GM18520 (cell line): ENCODE measurements around the gene PRDM11.

Source experiments
- ATAC-seq: cut with Tn5 transposase; IDR thresholded peaks from one replicate; pipeline ENCODE4 v1.9.1; 2021; ENCODE audit not compliant: unreplicated experiment

PRDM11 gene

DNA sequence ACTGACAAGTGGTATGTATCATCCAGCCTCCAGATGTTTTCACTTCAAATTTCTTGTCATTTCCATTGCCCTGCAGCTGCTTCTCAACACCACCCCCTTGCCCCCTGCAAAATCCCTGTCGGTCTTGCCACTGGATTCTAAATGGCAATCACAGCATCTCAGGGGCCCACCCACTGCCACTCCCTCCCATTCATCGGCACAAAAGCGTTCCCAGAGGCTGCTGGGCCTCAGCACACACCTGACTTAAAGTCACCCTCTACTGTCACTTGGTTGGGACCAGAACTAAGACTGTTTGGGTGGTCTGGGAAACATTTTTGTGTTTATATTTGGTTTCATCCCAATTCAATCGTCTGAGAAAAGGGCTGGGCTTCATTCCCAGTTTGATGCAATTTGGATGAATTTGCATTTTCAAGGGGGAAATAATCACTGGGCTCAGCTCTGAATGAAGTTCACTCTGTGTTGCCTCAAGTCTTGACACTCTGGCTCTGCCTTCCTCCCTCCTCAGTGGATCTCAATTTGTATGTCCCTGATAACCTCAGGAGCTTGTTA lies 112.6 kb downstream of the PRDM11 start:
- ATAC-seq, result no peak

DNA sequence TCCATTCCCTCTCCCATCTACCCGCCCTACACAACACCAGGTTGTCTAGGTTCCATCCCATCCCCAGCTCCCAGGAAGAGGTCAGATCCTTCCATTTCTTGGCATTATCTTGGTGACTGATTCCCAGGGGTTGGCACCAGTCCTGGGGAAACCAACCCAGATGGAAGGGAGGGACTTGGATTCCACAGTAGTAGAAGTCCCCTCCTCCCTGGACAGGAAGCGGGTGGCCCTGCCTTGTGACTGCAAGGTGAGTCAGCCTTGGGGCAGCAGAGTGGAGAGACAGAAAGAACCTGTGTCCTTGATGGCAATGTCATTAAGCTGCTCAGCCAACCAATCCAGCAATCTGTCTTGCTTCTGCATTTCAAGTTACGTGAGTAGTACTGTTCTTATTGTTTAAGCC lies 113.2 kb downstream of the PRDM11 start:
- ATAC-seq, result no peak

DNA sequence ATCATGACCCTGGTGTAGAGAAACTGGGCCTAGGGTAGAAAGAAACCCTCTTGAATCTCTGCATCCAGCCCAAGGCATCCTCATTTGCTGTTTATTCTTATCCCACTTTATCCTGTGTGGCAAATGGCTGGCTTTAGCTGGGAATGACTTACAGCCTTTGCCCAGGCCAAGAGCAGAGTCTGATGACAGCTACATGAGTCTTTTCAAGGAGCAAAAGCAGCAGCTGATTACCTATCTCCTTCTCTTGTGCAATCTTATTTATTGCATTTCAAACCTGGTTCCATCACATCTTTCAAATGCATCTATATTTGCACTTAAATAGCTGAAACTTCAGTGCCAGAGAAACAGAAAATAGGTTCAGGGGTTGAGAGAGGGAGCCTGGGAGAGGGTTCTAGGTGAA lies 113.6 kb downstream of the PRDM11 start:
- ATAC-seq, result no peak

DNA sequence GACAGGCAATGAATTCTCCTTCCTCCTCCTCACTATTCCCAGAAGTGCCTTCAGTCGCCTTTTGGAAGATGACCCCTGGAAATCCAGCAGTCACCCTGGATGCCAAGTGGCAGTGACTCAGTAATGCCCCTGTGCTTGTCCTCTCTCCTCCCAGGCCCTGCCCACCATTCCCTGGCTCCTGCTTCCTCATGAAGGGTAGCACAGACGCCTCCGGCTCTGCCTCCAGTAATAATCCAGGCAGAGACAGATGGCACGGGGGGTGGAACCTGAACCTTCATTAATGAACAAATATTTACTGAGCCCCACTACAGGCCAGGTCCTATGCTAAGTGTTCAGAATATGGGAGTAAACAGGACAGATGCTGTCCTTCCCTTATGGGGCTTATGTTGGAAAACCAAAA lies 116.5 kb downstream of the PRDM11 start:
- ATAC-seq, result no peak

DNA sequence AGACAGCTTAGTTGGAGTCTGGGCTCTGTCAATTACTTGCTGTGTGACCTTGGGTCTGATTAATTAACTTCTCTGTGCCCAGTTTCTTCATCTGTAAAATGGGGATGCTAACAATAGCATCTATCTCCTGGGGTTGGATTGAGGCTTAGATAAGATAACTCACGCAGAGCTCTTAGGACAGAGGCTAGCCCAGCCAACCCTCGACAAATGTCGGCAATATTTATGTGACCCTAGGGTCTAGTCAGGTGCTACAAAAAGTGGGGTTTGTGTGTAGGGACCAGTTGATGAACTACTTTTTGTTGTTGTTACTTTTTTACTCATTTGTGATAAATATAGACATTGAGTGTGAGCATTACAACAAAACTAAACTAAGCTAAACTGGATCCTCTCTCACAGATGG lies 117.3 kb downstream of the PRDM11 start:
- no peak for ATAC-seq

DNA sequence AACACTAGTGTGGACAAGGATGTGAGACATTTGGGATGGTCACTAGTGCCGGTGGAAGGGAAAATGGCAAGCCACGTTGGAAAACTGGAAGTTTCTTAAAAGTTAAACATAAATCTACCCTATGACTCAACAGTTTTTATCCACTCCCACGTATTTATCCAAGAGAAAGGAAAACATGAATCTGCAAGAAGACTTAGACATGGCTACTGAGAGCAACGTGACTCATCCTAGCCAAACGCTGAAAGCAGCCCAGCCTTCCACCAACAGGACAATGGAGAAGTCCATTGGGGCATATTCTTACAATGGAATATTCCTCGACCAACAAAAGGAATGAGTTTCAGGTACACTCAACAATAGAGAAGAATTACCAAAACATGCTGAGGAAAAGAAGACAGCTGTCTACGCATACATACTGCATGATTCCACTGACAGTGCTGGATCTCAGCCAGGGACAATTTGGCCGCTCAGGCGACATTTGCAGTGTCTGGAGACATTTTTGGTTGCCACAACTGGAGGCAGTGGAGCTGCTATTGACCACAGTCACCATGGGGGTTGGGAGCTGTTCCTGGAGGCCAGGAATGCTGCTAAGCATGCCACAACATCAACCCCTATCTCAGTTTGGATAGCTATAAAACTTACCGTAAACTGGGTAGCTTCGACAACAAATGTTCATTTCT lies 118.5 kb downstream of the PRDM11 start:
- no peak for ATAC-seq

DNA sequence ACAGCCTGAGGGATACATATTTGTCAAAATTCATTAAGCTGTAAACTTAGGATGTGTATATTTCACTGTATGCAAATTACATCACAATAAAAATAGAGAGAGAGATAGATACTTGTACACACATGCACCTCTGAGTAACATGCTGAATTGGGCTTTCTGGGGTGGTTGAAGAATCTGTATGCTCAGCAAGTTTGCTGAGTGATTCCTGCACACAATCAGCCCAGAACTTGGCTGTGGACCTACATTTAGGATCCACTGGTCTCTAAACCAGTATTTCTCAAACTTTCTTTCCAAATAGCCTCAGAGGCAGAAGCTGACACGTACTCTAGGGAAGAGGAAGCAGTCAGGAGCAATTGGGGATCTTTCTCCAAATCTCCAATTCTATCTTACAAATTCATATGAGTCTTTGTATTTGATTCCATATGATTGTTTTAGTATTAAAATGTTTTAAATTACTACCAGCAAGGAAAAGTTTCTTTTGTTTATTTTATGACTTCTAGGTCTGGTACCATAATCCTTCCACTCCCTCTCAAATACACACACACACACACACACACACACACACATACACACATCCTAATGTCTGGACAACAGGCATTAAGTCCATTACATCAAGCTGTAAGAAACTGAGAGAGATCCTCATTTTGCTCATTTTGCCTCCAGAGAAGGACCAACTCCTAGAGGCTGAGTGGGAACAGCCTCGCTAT lies 119.7 kb downstream of the PRDM11 start:
- ATAC-seq, result no peak

DNA sequence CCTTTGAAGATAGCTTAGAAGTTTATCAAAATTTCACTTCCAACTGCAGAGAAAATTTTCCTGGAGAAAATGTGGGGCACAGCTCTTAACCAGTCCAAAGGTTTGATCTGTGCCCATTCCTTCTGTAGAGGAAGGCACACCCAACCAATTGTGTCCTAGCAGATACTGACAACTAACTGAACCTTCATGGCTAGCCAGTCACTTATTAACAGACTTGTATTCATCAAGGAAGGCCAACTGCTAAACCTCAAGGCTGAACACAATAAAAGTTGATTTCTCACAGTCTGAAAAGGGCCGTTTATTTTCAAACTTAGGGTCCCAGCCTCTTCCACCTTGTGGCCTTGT lies 120.2 kb downstream of the PRDM11 start:
- no peak for ATAC-seq

DNA sequence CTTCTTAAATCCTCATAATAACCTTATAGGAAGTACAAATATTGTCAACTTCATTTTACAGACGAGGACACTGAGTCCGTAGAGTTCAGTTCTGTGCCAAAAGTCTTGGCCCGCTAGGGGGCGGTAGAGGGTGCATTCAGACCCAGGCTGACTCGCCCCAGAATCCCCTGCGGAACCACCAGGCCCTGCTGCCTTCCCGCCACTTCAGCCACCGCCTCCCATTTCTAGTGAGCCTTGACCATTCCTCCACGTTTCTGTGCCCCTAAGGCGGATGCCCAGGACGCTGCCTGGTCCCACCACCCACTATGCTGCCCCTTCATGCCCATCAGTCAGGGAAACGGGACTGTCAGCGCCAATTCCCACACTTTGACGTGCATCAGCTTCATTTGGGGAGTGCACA lies 120.6 kb downstream of the PRDM11 start:
- no peak for ATAC-seq

DNA sequence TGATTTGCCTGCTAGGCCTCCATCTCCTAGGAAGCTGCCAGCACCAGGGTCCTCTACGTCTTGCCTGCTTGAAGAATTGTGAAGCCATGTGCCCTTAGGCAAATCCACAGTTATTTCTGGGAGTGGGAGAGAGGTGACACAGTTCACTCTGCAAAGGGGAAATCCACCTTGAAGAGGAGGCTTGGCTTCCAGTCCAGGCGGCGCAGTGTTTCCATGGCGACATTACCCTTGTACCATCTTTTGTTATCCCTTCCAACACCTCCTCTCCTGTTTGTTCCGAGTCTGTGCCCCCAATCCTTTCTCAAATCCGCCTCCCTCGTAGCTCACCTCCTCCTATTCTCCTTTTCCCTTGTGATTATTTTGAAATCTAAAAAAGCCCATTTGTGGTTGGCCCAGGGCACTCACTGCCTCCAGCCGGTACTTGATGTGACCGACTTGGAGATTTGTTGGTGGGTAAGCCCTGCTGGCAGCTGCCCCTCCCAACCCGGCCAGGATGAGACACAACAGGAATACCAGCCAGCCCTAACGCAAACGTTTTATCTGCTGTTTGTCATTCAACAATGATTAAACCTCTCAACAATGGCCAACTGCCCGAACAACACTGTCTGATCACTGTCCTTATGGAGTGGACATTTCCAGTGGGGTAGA lies 121.3 kb downstream of the PRDM11 start:
- no peak for ATAC-seq

DNA sequence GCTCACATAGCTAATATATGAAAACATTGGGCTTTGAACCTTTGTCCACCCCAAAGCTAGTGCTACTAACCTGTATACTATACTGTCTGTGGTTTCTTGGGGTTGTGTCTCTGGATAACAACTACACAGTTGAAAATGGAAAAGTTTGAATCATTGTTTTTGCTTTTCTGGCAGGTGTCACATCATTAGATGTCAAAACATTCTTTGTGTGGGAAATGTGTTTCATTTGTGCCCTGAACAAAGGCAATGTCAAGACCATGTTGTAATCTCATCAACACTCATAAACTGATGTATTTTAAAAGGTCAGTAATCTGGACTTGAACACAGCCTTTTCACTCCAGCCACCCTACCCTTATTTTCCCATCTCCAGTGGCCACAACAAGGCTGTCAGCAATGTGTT lies 123.2 kb downstream of the PRDM11 start:
- no peak for ATAC-seq

DNA sequence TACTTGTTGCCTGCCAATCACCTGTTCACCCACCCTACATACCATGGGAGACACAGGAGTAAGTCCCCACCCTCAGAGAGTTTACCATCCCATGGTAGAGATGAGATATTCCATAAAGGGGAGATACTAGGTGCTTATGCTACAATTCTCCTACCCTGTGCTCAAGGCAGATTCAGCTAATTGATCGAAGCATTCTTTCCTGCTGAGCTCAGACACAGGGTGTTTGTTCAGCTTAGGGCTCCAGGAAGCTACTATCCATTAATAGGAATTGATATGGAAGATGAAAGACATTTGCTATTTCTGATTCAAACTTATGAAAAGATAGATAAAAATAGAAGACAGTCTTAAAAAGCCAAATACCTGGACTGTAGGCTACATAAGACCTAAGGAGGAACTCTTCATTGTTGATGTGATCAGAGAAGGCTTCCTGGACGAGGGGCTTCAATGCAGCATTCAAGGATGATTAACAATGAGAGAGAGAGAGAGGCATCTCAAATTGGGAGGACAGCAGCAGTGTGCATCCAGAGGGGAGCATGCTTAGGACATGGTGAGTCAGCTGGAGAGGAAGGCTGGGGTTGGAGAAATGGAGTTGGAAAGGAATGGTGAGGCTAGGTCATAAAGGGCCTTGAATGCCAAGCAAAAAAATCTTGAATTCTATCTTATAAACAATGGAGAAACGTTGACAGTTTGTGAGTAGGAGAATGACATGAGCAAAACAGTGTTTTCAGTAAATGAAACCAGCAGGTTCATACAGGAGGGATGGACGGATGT lies 124.7 kb downstream of the PRDM11 start:
- no peak for ATAC-seq

DNA sequence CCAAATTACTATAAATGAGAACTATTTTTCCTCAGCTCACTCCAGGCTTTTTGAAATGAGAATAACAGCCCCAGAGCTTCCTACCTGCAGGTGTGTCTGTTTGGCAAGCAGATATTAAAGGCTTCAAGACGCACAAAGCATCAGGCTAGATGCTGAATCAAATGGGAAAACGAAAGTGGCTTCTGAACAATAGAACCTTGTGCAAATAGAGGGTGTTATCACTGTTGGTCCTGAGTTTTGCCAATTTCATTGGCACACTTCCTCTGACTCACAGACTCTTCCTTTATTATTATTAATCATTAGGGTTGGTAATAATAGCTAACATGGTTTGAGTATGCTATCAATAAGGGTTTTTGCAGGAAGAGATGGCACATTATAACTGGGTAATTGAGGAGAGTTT lies 126.3 kb downstream of the PRDM11 start:
- no peak for ATAC-seq

DNA sequence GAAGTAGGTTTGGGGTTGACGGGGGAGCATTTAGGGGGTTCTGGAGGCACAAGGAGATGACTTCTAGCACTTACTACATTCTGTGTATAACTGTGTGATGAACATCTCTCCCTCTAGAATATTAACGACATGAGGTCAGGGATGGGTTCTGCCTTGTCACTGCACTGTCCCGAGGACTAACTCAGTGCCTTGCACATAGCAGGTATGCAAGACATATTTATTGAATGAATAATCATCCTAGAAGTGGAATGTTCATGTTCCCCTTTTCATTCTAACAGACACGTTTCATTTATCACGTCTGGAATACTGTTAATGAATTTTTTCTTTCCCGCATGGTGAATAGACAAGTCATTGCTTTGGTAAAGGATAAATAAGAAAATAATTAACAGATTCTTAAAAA lies 127.1 kb downstream of the PRDM11 start:
- no peak for ATAC-seq

DNA sequence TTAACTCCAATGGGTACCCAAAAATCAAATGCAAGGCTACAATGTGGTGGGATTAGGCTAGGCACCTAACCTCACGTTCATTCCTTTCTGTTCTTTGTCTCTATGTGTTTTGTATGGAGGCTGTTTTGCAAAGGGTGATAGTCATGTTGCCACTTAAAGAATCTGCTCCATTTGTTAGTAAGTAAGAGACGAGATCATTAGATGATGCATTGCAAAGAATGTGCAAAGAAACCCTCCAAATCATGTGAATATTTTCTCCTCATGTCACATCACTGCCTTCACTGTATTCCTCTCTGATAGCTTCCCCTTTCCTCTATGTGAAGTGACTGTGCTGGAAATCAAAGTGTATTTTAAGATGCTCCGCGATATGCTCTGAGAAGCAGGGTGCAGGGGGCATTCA lies 127.8 kb downstream of the PRDM11 start:
- no peak for ATAC-seq

DNA sequence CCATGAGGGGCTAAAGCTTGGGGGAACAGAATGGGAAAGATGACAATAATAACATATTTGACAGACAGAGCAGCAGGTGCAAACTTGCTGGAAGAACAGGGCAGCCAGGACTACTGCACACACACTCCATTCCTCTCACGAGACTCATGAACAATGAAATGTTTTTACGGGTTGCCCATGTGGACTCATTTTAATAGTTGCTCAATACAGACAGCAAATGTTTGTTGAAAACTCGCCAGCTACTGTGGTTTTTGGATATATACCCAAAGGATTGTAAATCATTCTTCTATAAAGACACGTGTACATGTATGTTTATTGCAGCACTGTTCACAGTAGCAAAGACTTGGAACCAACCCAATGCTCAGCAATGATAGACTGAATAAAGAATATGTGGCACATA lies 129.4 kb downstream of the PRDM11 start:
- ATAC-seq, result no peak

DNA sequence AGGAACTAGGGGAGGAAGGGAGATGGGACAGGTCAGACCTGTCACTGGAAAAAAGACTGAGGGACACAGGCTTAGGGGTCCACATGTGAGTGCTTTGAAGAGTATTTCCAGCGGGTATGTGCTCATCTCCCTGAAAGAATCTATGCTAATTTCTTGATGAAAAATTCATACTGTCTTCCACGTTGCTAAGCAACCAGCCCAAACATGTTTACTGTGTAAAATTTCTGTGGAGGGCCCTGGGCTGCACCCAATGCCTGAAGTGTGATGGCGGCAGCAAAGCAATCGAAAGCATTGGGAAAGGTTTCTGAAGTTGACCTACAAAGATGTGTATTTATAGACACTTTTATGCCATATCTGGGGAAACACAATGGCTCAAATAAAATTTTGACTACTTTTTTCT lies 132.3 kb downstream of the PRDM11 start:
- ATAC-seq, result no peak

DNA sequence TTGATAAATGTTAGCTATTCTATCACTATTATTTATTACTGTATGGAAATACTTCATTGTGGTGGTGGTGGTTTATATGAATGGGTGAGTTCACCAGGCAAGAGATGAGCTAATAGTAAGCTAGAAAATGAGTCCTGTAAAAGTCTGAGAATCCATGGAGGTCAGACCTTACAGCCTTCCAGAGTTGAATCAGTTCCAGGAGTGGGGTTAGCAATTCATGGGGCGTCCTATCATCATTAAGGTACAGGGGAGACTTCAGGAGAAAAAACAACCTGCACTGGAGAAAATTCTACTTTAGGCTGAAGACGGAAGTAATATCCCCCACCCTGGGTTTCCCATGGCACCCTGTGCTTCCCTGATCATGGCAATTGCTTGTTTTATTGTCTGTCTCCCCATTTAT lies 133.2 kb downstream of the PRDM11 start:
- no peak for ATAC-seq

DNA sequence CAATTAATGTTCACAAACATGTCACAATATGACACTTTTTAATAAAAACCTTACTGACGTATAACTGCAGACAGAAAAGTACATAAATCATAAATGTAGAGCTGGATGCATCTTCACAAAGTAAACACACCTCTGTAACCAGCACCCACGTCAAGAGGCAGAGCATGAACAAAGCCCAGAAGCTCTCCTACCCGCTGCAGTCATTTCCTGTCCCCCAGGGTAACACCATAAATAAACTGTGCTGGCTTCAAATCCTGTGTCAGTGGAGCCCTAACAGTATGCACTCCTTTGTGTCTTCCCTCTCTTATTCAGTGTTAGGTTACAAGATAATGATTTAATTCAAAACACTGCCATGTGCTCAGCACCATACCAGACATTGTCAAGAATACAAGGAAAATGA lies 134.0 kb downstream of the PRDM11 start:
- no peak for ATAC-seq

DNA sequence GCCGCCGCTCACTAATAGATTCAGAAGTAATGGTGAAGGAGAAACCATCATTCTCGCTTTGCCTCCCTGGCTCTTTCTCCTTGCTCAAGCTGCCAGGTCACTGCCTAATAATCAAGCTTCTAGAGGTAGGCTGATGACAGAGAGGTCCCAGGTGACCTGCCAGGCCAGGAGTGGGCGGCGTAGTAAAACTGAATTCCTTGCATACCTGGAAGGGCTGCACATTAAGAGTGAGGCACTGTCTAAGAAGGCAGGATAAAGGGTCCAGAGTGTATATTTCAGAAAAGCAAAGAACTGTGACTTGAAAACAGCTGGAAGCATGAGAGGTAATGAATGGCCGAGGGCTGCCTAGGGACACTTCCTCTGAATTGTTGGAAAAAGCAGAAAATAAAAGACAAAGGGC lies 135.6 kb downstream of the PRDM11 start:
- no peak for ATAC-seq
